HL-60 (cell line): Measurements from ENCODE around the gene HOXC12.

Experiments used
- GABPA ChIP-seq: IDR thresholded peaks from 2 replicates; pipeline ENCODE4 v1.6.1; 2012; ENCODE audit warnings: low read depth
- TF ChIP-seq, protein P1 (sequence below): IDR thresholded peaks from 2 replicates; pipeline ENCODE4 v1.6.1; 2012; ENCODE audit warnings: low read depth; ENCODE audit not compliant: insufficient replicate concordance
- TF ChIP-seq, protein P2 (sequence below): IDR thresholded peaks from one replicate; pipeline ENCODE4 v1.5.1; 2011; ENCODE audit warnings: low read length, control low read depth, inconsistent platforms; ENCODE audit not compliant: insufficient read depth

DNA sequence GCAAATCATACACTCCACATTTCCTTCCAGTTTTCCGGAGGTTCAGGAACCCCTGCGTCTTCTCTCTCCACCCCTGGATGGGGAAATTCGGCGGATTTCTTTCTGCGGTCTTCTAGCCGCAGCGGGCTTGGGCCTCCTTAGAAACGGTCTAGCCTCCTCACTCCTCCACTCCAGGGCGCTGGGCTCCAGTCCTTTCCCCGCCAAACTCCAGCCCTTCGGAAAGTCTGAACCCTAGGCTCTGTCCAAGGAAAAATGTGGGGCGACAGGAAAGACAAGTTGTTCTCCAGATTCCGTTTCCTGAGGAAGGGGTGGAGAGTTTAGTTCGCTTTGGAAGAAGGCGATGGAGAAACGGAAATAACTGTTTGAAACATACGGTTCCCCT lies 28.9 kb downstream of the HOXC12 start:
- TF ChIP-seq, protein P1, sequence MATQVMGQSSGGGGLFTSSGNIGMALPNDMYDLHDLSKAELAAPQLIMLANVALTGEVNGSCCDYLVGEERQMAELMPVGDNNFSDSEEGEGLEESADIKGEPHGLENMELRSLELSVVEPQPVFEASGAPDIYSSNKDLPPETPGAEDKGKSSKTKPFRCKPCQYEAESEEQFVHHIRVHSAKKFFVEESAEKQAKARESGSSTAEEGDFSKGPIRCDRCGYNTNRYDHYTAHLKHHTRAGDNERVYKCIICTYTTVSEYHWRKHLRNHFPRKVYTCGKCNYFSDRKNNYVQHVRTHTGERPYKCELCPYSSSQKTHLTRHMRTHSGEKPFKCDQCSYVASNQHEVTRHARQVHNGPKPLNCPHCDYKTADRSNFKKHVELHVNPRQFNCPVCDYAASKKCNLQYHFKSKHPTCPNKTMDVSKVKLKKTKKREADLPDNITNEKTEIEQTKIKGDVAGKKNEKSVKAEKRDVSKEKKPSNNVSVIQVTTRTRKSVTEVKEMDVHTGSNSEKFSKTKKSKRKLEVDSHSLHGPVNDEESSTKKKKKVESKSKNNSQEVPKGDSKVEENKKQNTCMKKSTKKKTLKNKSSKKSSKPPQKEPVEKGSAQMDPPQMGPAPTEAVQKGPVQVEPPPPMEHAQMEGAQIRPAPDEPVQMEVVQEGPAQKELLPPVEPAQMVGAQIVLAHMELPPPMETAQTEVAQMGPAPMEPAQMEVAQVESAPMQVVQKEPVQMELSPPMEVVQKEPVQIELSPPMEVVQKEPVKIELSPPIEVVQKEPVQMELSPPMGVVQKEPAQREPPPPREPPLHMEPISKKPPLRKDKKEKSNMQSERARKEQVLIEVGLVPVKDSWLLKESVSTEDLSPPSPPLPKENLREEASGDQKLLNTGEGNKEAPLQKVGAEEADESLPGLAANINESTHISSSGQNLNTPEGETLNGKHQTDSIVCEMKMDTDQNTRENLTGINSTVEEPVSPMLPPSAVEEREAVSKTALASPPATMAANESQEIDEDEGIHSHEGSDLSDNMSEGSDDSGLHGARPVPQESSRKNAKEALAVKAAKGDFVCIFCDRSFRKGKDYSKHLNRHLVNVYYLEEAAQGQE, result no peak
- TF ChIP-seq, protein P2, sequence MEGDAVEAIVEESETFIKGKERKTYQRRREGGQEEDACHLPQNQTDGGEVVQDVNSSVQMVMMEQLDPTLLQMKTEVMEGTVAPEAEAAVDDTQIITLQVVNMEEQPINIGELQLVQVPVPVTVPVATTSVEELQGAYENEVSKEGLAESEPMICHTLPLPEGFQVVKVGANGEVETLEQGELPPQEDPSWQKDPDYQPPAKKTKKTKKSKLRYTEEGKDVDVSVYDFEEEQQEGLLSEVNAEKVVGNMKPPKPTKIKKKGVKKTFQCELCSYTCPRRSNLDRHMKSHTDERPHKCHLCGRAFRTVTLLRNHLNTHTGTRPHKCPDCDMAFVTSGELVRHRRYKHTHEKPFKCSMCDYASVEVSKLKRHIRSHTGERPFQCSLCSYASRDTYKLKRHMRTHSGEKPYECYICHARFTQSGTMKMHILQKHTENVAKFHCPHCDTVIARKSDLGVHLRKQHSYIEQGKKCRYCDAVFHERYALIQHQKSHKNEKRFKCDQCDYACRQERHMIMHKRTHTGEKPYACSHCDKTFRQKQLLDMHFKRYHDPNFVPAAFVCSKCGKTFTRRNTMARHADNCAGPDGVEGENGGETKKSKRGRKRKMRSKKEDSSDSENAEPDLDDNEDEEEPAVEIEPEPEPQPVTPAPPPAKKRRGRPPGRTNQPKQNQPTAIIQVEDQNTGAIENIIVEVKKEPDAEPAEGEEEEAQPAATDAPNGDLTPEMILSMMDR, result no peak
- no peak for TF ChIP-seq GABPA
